Measurements from ENCODE around the gene MTA2.
"Not testable (repeated sequence)": the region's sequence is repeated elsewhere in the genome, so short reads cannot be mapped to it uniquely, and the experiment has no call there.

MTA2 gene

DNA sequence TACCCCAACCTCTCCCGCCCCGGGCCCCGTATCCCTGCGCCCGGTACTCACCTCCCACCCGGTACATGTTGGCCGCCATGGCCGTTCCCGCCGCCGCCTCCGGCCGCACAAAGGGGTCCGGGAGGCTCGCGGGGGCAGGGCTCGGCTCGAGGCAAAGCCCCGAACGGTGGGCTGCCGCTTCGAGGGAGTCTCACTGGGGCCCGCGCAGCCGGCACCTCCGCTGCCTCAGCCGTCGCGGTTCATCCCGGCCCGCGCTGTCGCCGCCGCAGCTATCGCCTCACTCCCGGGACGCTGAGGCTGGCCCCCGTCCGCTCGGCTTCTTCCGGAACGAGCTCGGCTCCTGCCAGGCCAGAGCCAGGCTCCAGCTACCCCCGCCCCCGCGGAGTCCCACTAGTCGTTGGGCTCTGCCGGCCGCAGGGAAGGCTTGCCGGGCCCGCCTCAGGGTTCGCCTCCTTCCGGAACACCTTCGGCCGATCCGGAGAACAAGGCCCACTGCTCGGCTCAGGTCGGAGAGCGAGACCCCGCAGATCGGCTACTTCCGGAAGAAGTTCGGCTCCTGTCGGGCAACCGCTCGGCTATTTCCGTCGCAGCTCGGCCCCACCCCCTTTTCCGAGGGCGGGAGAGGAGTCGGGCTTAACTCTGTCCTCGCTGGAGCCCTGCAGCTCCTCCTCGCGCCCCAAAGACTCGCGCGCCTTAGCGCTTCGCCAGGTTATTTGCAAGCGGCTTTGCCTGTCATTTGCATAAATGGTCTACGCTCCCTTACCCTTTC is at the start of gene MTA2:
MTA2 (minus strand) TSS at position 494 of the 769 bp plus-strand sequence; CDS start at position 79, 415 bp downstream.
- peak within 1 kb of the TSS; percentile 86 to 100 (median 99) for H3K27ac ChIP-seq
- H3K4me1 ChIP-seq = peaks cover 46 to 72% (median 60%) of the 10 kb centered on the region in 10 experiments
- H3K36me3 ChIP-seq = peaks cover 43 to 71% (median 59%) of the 10 kb centered on the region in 11 experiments
- H3K9ac ChIP-seq = peak within 1 kb of the TSS; percentile 97 to 100 (median 99)
- peaks cover 0 to 42% (median 24%) of the 10 kb centered on the region in 11 experiments; a peak in 18 of 22 replicates for H4K20me1 ChIP-seq
- no peaks in the 10 kb centered on the region for H3K27me3 ChIP-seq
- peak within 1 kb of the TSS; percentile 95 to 100 (median 98) for H3K4me2 ChIP-seq
- H3K4me3 ChIP-seq = peak within 1 kb of the TSS; percentile 90 to 100 (median 98)
- no peak for TF ChIP-seq Cebpa-rat (IDR thresholded peaks at IDR 0.05)
- no peaks in the 10 kb centered on the region for H3K9me3 ChIP-seq (replicated peaks in 1 of 11)

DNA sequence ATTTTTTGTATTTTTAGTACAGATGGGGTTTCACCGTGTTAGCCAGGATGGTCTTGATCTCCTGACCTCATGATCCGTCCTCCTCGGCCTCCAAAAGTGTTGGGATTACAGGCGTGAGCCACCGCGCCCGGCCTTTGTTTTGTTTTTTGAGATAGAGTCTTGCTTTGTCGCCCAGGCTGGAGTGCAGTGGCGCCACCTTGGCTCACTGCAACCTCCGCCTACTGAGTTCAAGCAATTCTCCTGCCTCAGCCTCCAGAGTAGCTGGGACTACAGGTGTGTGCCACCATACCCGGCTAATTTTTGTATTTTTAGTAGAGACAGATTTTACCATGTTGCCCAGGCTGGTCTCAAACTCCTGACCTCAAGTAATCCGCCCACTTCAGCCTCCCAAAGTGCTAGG is 48.6 kb upstream of the MTA2 start:
- H3K4me3 ChIP-seq; H3K27me3 ChIP-seq; H3K9me3 ChIP-seq (replicated peaks in 1 of 11); H3K4me2 ChIP-seq; H3K27ac ChIP-seq: not testable (repeated sequence)
- peaks cover 5 to 49% (median 30%) of the 10 kb centered on the region in 11 experiments; a peak in 18 of 22 replicates for H4K20me1 ChIP-seq
- peaks cover 26 to 48% (median 35%) of the 10 kb centered on the region in 11 experiments for H3K36me3 ChIP-seq
- 0 out of 22 replicates have a peak overlapping the region, but pooled peaks of 4 of the 11 experiments have one; percentile 4 to 92 (median 31) for H3K9ac ChIP-seq
- peaks cover 41 to 56% (median 49%) of the 10 kb centered on the region in 10 experiments for H3K4me1 ChIP-seq

DNA sequence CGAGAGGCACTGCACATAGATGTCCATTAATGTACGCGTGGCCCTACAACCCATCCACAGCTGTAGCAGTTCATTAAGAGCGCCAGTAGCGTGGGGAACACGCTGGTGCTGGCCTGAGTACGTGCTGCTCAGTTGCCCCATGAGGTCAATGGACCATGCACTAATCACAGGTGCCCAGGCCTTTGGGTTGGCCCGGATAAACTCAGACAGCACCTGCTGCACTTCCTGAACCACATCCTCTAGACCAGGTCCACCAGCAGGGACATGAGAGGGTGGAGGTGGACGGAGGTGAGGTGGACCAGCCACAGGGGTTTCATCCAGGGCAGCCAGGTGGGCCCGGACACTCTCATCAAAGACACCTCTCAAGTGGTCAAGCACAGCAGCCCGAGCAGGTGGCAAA is 47.8 kb upstream of the MTA2 start:
- Histone ChIP-seq H3K4me1 (peaks cover 47 to 62% (median 54%) of the 10 kb centered on the region in 10 experiments), H3K9me3 (replicated peaks in 1 of 11) (no peaks in the 10 kb centered on the region), H3K36me3 (peaks cover 28 to 55% (median 41%) of the 10 kb centered on the region in 11 experiments), H3K27ac (no peak overlapping the region; a peak in 1 of 22 replicates), H3K27me3 (no peaks in the 10 kb centered on the region), H3K4me3 (no peak overlapping the region), H3K4me2 (no peak overlapping the region), H4K20me1 (peaks cover 8 to 57% (median 35%) of the 10 kb centered on the region in 11 experiments; a peak in 19 of 22 replicates), H3K9ac (peak overlapping the region in 5 of 11 experiments; percentile 2 to 51 (median 27); a peak in 4 of 22 replicates)
- no peak for TF ChIP-seq Cebpa-rat (IDR thresholded peaks at IDR 0.05)

DNA sequence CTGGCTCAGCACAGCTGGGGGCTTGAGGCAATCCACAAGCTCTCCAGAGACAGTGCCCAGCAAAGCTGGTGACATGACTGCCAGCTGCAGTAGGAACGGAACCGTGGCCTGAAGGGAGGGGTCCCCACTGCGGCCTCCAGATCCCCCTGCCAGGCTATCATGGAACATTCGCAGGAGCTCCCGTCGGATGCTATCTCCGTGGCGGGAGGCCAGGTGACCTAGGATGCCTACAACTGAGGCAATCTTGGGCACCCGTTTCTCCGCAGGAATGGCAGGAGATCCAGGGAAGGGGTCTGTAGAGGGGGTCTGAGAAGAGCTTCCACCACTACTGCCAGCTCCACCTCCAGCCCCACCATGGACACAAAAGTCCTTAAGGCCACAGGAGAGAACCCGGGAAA is 47.3 kb upstream of the MTA2 start:
- peak overlapping the region in 1 of 11 experiments; percentile 7; a peak in 1 of 22 replicates for H3K27ac ChIP-seq
- peaks cover 11 to 62% (median 38%) of the 10 kb centered on the region in 11 experiments; a peak in 19 of 22 replicates for H4K20me1 ChIP-seq
- no peaks in the 10 kb centered on the region for H3K9me3 ChIP-seq (replicated peaks in 1 of 11)
- H3K4me3 ChIP-seq = no peak overlapping the region
- H3K4me2 ChIP-seq = no peak overlapping the region
- no peaks in the 10 kb centered on the region for H3K27me3 ChIP-seq
- H3K9ac ChIP-seq = peak overlapping the region in 7 of 11 experiments; percentile 2 to 51 (median 39); a peak in 7 of 22 replicates
- no peak for TF ChIP-seq Cebpa-rat (IDR thresholded peaks at IDR 0.05)
- peaks cover 44 to 61% (median 52%) of the 10 kb centered on the region in 10 experiments for H3K4me1 ChIP-seq
- peaks cover 34 to 60% (median 46%) of the 10 kb centered on the region in 11 experiments for H3K36me3 ChIP-seq

DNA sequence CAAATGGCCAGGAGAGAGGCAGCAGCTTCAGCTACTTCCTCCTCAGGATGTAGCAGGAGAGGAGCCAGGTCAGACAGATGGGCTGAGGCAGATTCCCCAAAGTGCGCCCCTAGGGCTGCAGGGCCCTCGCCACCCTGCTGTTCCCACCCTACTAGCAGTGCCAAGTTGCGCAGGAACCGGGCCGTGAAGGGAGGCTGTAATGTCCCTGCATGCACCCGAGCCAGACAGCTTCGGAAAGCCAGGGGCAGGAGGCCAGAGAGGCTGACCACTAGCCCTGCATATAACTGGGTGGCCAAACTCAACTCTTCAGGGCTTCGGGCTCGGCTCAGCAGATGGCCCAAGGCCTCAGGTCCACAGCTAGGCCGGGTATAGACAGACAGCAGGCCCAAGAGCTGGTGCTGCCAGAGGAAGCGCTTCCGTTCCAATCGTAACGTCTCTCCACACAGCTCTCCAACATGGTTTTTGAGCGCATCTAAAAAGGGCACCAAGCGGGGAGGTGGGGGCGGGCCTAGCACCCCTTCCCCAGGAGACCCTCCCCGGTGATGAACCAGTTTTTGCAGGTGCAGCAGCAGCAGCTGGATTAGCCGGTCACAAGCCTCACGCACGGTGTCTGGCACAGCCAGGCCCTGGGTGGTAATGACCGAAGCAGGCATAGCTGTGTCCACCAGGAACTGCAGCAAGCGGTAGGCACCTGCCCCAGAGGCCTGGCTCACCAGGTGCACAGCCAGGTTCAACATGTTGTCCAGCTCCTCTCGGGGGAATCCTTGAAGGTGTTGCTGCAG is 46.7 kb upstream of the MTA2 start:
- H3K9ac ChIP-seq = peak overlapping the region in 9 of 11 experiments; percentile 24 to 100 (median 92); a peak in 14 of 22 replicates
- H3K9me3 ChIP-seq (replicated peaks in 1 of 11) = no peaks in the 10 kb centered on the region
- H3K27ac ChIP-seq = peak overlapping the region in 1 of 11 experiments; percentile 36; a peak in 1 of 22 replicates
- H4K20me1 ChIP-seq = peaks cover 11 to 68% (median 39%) of the 10 kb centered on the region in 11 experiments; a peak in 19 of 22 replicates
- peaks cover 39 to 66% (median 52%) of the 10 kb centered on the region in 11 experiments for H3K36me3 ChIP-seq
- peaks cover 43 to 61% (median 51%) of the 10 kb centered on the region in 10 experiments for H3K4me1 ChIP-seq
- no peak overlapping the region for H3K4me3 ChIP-seq
- TF ChIP-seq Cebpa-rat (IDR thresholded peaks at IDR 0.05) = no peak
- H3K4me2 ChIP-seq = 0 out of 22 replicates have a peak overlapping the region, but pooled peaks of 3 of the 11 experiments have one; percentile 4 to 72 (median 69)
- H3K27me3 ChIP-seq = no peaks in the 10 kb centered on the region

DNA sequence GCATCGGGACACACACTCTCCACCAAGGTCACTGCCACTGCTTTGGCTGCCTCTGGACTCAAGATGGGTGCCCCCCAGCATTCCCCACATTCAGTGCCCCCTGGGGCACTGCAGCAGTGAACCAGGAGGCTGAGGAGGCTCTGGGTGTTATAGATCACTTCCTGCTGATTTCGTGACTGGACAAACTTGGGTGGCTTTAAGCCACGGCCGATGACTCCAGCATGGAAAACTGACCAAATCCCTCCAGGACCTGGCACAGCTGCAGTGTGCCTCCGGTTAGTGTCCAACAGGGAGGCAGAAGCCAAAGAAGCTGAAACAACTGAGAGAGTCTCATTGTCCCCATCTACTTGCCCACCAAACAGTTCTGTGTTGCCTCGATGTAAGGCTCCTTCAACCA is 45.9 kb upstream of the MTA2 start:
- Histone ChIP-seq H3K9ac (peak overlapping the region in 9 of 11 experiments; percentile 24 to 100 (median 92); a peak in 15 of 22 replicates), H3K27ac (peak overlapping the region in 4 of 11 experiments; percentile 10 to 36 (median 18); a peak in 3 of 22 replicates), H3K27me3 (no peaks in the 10 kb centered on the region), H3K36me3 (peaks cover 47 to 74% (median 60%) of the 10 kb centered on the region in 11 experiments), H3K4me3 (no peak overlapping the region), H4K20me1 (peaks cover 11 to 74% (median 47%) of the 10 kb centered on the region in 11 experiments; a peak in 19 of 22 replicates), H3K9me3 (replicated peaks in 1 of 11) (no peaks in the 10 kb centered on the region), H3K4me2 (peak overlapping the region in 10 of 11 experiments; percentile 53 to 91 (median 69); a peak in 17 of 22 replicates), H3K4me1 (peaks cover 43 to 63% (median 54%) of the 10 kb centered on the region in 10 experiments)
- no peak for TF ChIP-seq Cebpa-rat (IDR thresholded peaks at IDR 0.05)

DNA sequence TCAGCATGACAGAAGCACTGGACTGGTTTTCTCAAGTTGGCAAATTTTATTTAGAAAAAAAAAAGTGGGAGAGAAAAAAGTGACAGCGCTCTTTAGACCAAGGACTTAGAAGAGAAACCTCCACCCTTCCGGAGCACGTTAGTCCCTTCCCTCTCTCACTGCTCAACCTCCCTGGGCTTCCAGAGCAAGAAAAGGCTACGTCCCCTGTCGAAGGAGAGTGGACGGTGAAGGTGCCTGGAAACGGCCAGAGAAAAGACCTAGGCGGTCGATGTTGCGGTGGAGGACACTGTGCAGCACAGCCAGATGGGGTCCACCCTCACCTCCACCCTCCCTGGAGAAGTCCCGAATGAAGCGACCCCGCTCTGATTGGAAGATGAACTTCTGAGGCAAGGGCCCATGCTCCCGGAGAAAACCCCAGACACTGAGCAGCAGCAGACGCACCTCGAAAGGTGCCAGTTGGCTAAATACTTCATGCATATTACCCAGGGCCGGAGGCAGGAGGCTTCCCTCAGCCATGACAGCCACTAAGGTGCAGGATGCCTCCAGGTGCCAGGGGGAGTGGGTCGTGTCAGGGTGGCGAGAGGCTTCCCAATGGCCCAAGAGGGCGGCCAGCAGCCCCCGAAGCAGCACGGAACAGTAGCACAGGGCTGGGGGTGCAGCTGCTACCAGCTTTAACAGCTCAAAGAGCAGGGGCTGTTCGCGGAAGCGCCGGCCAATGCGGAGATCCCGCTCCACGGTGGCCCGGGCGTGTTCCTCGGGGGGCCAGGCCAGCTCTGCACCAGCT is 45.4 kb upstream of the MTA2 start:
- Histone ChIP-seq H3K4me3 (peak overlapping the region in 7 of 10 experiments; percentile 51 to 99 (median 89); a peak in 9 of 20 replicates), H3K9me3 (replicated peaks in 1 of 11) (no peaks in the 10 kb centered on the region), H3K4me2 (peak overlapping the region; percentile 53 to 91 (median 69)), H4K20me1 (peaks cover 11 to 74% (median 53%) of the 10 kb centered on the region in 11 experiments; a peak in 19 of 22 replicates), H3K27me3 (no peaks in the 10 kb centered on the region), H3K27ac (peak overlapping the region in 3 of 11 experiments; percentile 15 to 98 (median 22); a peak in 3 of 22 replicates), H3K4me1 (peaks cover 39 to 64% (median 55%) of the 10 kb centered on the region in 10 experiments), H3K9ac (peak overlapping the region in 8 of 11 experiments; percentile 42 to 100 (median 94); a peak in 15 of 22 replicates), H3K36me3 (peaks cover 53 to 80% (median 66%) of the 10 kb centered on the region in 11 experiments)
- no peak for TF ChIP-seq Cebpa-rat (IDR thresholded peaks at IDR 0.05)
